PC-3 (cell line): ENCODE results near the gene FOXP1.

Experiments
- EZH2 ChIP-seq: fragments of 300-600 bp; sonication (generic); IDR thresholded peaks from one replicate; pipeline ENCODE4 v1.6.1; 2017; ENCODE audit warnings: antibody characterized with exemption, mild to moderate bottlenecking, low read length; ENCODE audit not compliant: unreplicated experiment
- EZH2phosphoT487 ChIP-seq: fragments of 300-600 bp; sonication (generic); IDR thresholded peaks from 2 replicates; pipeline ENCODE4 v1.6.1; 2018; ENCODE audit warnings: mild to moderate bottlenecking, antibody characterized with exemption, low read length, borderline replicate concordance
- TF ChIP-seq, protein P1 (sequence below): fragments of 300-600 bp; sonication (generic); conservative IDR thresholded peaks from 2 replicates; pipeline ENCODE4 v1.5.1; 2017; ENCODE audit warnings: antibody characterized with exemption, low read depth, mild to moderate bottlenecking, low read length

DNA sequence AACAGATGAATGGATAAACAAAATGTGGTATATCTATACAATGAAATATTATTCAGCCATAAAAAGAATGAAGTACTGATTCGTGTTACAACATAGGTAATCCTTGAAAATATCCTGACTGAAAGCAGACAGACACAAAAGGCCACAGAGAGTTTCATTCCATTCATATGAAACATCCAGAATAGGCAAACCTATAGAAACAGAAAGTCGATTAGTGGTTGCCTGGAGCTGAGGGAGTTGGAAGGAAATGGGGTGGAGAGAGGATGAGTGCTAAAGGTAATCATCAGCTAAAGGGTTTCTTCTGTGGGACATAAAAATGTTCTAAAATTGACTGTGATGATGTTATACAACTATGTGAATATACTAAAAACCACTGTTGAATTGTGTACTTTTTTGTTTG lies 22.9 kb downstream of the FOXP1 start:
- TF ChIP-seq, protein P1, sequence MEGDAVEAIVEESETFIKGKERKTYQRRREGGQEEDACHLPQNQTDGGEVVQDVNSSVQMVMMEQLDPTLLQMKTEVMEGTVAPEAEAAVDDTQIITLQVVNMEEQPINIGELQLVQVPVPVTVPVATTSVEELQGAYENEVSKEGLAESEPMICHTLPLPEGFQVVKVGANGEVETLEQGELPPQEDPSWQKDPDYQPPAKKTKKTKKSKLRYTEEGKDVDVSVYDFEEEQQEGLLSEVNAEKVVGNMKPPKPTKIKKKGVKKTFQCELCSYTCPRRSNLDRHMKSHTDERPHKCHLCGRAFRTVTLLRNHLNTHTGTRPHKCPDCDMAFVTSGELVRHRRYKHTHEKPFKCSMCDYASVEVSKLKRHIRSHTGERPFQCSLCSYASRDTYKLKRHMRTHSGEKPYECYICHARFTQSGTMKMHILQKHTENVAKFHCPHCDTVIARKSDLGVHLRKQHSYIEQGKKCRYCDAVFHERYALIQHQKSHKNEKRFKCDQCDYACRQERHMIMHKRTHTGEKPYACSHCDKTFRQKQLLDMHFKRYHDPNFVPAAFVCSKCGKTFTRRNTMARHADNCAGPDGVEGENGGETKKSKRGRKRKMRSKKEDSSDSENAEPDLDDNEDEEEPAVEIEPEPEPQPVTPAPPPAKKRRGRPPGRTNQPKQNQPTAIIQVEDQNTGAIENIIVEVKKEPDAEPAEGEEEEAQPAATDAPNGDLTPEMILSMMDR = no peak
- TF ChIP-seq EZH2 = no peak
- no peak for TF ChIP-seq EZH2phosphoT487
